ENCODE results near the gene CDADC1. TPM values are rescaled to one million over a fixed set of nuclear protein-coding genes. Genes with fewer than 3 reads are reported as not detected.
A peak's percentile ranks its signal among the peaks of the same experiment; 100 is the strongest.

The CDADC1 gene
- total and polyA plus RNA-seq, 3 donors from 2014 or later: 18.5 to 33.2 (median 32.5) TPM

DNA sequence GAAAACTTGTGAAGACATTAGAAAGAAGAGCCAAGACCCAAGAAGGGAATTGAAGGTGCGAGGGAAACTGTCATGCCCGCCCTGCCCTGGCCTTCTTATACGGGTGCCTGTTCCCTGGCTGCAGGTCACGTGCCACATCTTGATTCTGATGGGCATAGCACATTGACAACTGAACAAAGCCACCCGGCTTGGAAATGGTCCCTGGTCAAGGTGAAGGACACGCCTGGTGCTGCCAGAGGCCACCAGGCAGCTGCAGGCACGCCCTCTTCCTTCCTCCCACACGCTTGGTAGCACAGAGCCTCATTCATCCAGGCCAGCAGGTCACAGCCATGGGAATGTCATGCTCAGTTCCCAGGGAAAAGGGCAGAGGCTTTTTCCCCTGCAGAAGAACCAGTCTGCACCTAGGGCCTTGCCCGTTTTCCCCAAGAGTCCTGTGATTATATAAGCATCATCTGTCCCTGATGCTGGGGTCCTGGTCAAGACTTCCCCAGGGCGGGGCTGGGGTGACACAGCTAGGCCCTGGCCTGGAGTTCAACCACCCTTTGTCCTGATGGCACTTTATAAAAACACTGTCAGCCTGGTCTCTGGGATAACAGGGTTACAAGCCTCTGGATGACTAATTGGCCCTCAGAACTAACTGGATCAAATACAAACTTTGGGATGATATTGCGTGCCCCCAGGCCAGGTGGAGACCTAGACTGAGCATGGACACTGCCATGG is 56.0 kb downstream of the CDADC1 start:
- no peaks in the 10 kb centered on the region for H3K9me3 ChIP-seq
- peak; percentile 94 for DNase-seq
- 56% methylated on average over 11 of the region's 11 CpGs for WGBS, 2 donors
- intact Hi-C loops (cut with DNase I; ENCODE audit: low total_unique reads): loop anchor here (5.0 kb wide), 1 partner anchor 134 kb away; no protein-coding TSS in a partner anchor
- TF ChIP-seq, protein P1, sequence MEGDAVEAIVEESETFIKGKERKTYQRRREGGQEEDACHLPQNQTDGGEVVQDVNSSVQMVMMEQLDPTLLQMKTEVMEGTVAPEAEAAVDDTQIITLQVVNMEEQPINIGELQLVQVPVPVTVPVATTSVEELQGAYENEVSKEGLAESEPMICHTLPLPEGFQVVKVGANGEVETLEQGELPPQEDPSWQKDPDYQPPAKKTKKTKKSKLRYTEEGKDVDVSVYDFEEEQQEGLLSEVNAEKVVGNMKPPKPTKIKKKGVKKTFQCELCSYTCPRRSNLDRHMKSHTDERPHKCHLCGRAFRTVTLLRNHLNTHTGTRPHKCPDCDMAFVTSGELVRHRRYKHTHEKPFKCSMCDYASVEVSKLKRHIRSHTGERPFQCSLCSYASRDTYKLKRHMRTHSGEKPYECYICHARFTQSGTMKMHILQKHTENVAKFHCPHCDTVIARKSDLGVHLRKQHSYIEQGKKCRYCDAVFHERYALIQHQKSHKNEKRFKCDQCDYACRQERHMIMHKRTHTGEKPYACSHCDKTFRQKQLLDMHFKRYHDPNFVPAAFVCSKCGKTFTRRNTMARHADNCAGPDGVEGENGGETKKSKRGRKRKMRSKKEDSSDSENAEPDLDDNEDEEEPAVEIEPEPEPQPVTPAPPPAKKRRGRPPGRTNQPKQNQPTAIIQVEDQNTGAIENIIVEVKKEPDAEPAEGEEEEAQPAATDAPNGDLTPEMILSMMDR (IDR thresholded peaks at IDR 0.05): no peak
- TF ChIP-seq POLR2A (IDR thresholded peaks at IDR 0.05): no peak
- H3K4me3 ChIP-seq: no peak overlapping the region
- peaks cover 62% of the 10 kb centered on the region for H3K4me1 ChIP-seq
- H3K36me3 ChIP-seq (ENCODE audit: low read depth, missing control alignments): no peaks in the 10 kb centered on the region
- H3K27ac ChIP-seq: peak overlapping the region; percentile 46 to 67
- no peaks in the 10 kb centered on the region for H3K27me3 ChIP-seq

GRCh38 chr13:49304356-49304755 is 56.6 kb downstream of the CDADC1 start:
- Histone ChIP-seq H3K9me3 (no peaks in the 10 kb centered on the region), H3K36me3 (ENCODE audit: low read depth, missing control alignments) (no peaks in the 10 kb centered on the region), H3K27ac (peak overlapping the region; percentile 46 to 67), H3K4me1 (peaks cover 68% of the 10 kb centered on the region), H3K4me3 (no peak overlapping the region), H3K27me3 (no peaks in the 10 kb centered on the region)
- intact Hi-C loops (cut with DNase I; ENCODE audit: low total_unique reads): loop anchor here (5.0 kb wide), 1 partner anchor 133 kb away; no protein-coding TSS in a partner anchor
- TF ChIP-seq POLR2A (IDR thresholded peaks at IDR 0.05): no peak
- TF ChIP-seq, protein P1 (IDR thresholded peaks at IDR 0.05): no peak
- DNase-seq: no peak
- 95 to 96% methylated on average over 12 of the region's 12 CpGs for WGBS, 2 donors

- DNase-seq: no peak
- no peaks in the 10 kb centered on the region for H3K36me3 ChIP-seq (ENCODE audit: low read depth, missing control alignments)
- no peaks in the 10 kb centered on the region for H3K9me3 ChIP-seq
- intact Hi-C loops (cut with DNase I; ENCODE audit: low total_unique reads): loop anchor here (5.0 kb wide), 1 partner anchor 132 kb away; no protein-coding TSS in a partner anchor
- H3K27ac ChIP-seq: peak overlapping the region in 1 of 2 donors; percentile 67
- peaks cover 63% of the 10 kb centered on the region for H3K4me1 ChIP-seq
- 88 to 91% methylated on average over 11 to 25 of the region's 25 CpGs for WGBS, 2 donors
- TF ChIP-seq, protein P1 (IDR thresholded peaks at IDR 0.05): no peak
- no peak for TF ChIP-seq POLR2A (IDR thresholded peaks at IDR 0.05)
- H3K27me3 ChIP-seq: no peaks in the 10 kb centered on the region
- no peak overlapping the region for H3K4me3 ChIP-seq
These were observed 57.3 kb downstream of the CDADC1 start for GRCh38 chr13:49304763-49305700.

DNA sequence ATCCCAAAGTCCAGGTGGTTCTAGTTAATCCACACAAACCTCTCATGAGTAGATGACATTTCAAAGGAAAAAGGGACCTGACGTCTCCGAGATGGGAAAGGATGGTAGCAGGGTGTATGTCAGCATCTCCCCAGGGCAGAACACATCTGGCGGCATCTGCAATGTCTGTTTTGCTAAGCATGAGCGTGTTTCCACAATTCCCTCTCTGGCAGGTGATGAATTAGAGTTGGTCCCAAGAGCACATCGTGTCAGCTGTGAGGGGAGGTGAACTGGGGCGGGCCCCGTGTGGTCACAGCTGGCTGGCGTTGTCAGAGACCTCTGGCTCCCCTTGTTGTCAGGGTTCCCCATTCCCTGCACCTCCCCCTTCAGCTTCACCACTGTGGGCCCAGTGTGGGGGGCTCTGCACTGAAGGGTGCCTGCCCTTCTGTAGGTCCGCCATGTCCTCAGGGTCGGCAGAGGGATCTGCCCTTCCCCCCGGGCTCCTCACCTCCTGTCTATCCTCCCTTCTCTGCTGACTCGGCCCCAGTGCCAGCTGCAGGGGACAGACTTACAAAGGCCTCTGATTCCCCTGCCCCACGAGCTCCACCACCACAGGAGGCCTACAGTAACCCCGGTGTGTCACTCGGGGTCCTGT is 58.2 kb downstream of the CDADC1 start:
- TF ChIP-seq, protein P1 (IDR thresholded peaks at IDR 0.05): no peak
- no peak for TF ChIP-seq POLR2A (IDR thresholded peaks at IDR 0.05)
- no peak for DNase-seq
- H3K9me3 ChIP-seq: no peaks in the 10 kb centered on the region
- peak overlapping the region in 1 of 2 donors; percentile 86 for H3K27ac ChIP-seq
- H3K4me1 ChIP-seq: peaks cover 54% of the 10 kb centered on the region
- 86% methylated on average over 14 to 15 of the region's 15 CpGs for WGBS, 2 donors
- intact Hi-C loops (cut with DNase I; ENCODE audit: low total_unique reads): no loop called here
- H3K36me3 ChIP-seq (ENCODE audit: low read depth, missing control alignments): no peaks in the 10 kb centered on the region
- H3K27me3 ChIP-seq: no peaks in the 10 kb centered on the region
- no peak overlapping the region for H3K4me3 ChIP-seq
